Gastrocnemius medialis (tissue), 4 donors: Measurements from ENCODE around the gene MTA1.

Experiments
- CTCF ChIP-seq, 5 experiments: fragments of 450-650 bp in 3 of 5; fragments of 200-600 bp in 2 of 5; sonication (generic) in 2 of 5; IDR thresholded peaks in 4 of 5; conservative IDR thresholded peaks in 1 of 5; 1 replicate in 4 of 5; 2 replicates in 1 of 5; pipeline ENCODE4 v1.5.1; 2016 to 2019; ENCODE audit warnings: antibody characterized with exemption in 5 of 5, mild to moderate bottlenecking in 3 of 5, moderate library complexity in 3 of 5
- POLR2A ChIP-seq, 2 donors: fragments of 450-650 bp; IDR thresholded peaks; one replicate each; pipeline ENCODE4 v1.6.1; 2017; ENCODE audit warnings: antibody characterized with exemption in 2 of 2, mild to moderate bottlenecking in 2 of 2, moderate library complexity in 2 of 2

- TF ChIP-seq CTCF (IDR thresholded peaks at IDR 0.05 in 4 of 5, conservative IDR thresholded peaks at IDR 0.05 in 1 of 5), result no peak
- no peak for TF ChIP-seq POLR2A (IDR thresholded peaks at IDR 0.05)
These were observed 20.2 kb upstream of the MTA1 start for GRCh38 chr14:105399466-105399775.
